ENCODE data around the gene LYRM4. TPM values are rescaled to one million over a fixed set of nuclear protein-coding genes. Genes with fewer than 3 reads are reported as not detected.

LYRM4 gene
- total RNA-seq, 1 experiment from 2014 or later = 44.3 TPM

- no peak overlapping the region for H3K27ac ChIP-seq (ENCODE audit: insufficient read length, low read depth, low read length)
- H3K4ac ChIP-seq (ENCODE audit: low read depth, low read length) = no peak overlapping the region
- no CpG with 5 or more reads among the region's 10 CpGs for WGBS (ENCODE audit: extremely low coverage, insufficient read length, low lambda C conversion rate)
- H3K23me2 ChIP-seq (ENCODE audit: insufficient read length, low read depth, low read length, poor library complexity, severe bottlenecking) = no peaks in the 10 kb centered on the region
- H2BK15ac ChIP-seq (ENCODE audit: low read depth, low read length) = no peak overlapping the region
- no peaks in the 10 kb centered on the region for H3K79me2 ChIP-seq (ENCODE audit: insufficient read depth, low read length)
- H2BK20ac ChIP-seq (ENCODE audit: low read depth, low read length, poor library complexity, severe bottlenecking) = no peak overlapping the region
- Mint-ChIP-seq H3K27me3 (ENCODE audit: low read depth) (peaks cover 7% of the 10 kb centered on the region), H3K4me3 (no peak overlapping the region), H3K9me3 (no peaks in the 10 kb centered on the region), H3K27ac (no peak overlapping the region; a peak in 1 of 7 replicates), H3K36me3 (ENCODE audit: insufficient read depth in 1 of 3, low read depth in 3 of 3) (no peaks in the 10 kb centered on the region), H3K4me1 (peaks cover 9 to 20% of the 10 kb centered on the region in 2 experiments)
- H4K91ac ChIP-seq (ENCODE audit: insufficient read length, low read depth, low read length) = no peak overlapping the region
- H3K27me3 ChIP-seq (ENCODE audit: insufficient read depth, low read length) = no peaks in the 10 kb centered on the region
- no peak overlapping the region for H3K56ac ChIP-seq (ENCODE audit: insufficient read length, low read depth, low read length)
- H2AK5ac ChIP-seq (ENCODE audit: insufficient read length, low read length) = no peak overlapping the region
- no peak overlapping the region for H2AFZ ChIP-seq (ENCODE audit: low read length)
- peak; percentile 81 for DNase-seq
- H3K18ac ChIP-seq (ENCODE audit: insufficient read length, low read depth, low read length) = no peak overlapping the region
- no peaks in the 10 kb centered on the region for H3K79me1 ChIP-seq (ENCODE audit: insufficient read depth, low read depth, low read length, poor library complexity, severe bottlenecking)
- no peak overlapping the region for H2BK12ac ChIP-seq (ENCODE audit: insufficient read length, low read depth, low read length)
- H3K9me3 ChIP-seq (ENCODE audit: control insufficient read depth, low read depth, low read length) = no peaks in the 10 kb centered on the region
- H3K9ac ChIP-seq (ENCODE audit: extremely low read depth, insufficient read length, low read length) = no peak overlapping the region
- H3T11ph ChIP-seq (ENCODE audit: low read length) = no peak overlapping the region
- H2BK120ac ChIP-seq (ENCODE audit: low read depth, low read length, poor library complexity, severe bottlenecking) = no peak overlapping the region
- peak; percentile 81 for TF ChIP-seq CTCF (conservative IDR thresholded peaks at IDR 0.05)
- H4K20me1 ChIP-seq (ENCODE audit: control insufficient read depth, insufficient read depth, insufficient read length) = no peaks in the 10 kb centered on the region
- H4K5ac ChIP-seq (ENCODE audit: insufficient read length, low read depth, low read length) = no peak overlapping the region
- no peak overlapping the region for H3K23ac ChIP-seq (ENCODE audit: insufficient read length, low read depth, low read length)
- no peak overlapping the region for H2BK5ac ChIP-seq (ENCODE audit: insufficient read length, low read length)
- no peak overlapping the region for H3K14ac ChIP-seq (ENCODE audit: insufficient read depth, low read length)
- no peak overlapping the region for H4K8ac ChIP-seq (replicated peaks; ENCODE audit: insufficient read length, low read depth, low read length)
- H3K4me1 ChIP-seq (ENCODE audit: insufficient read depth, low read length) = 0 out of 2 replicates have a peak, but pooled peaks cover 1% of the 10 kb centered on the region
- no peak overlapping the region for H3K4me2 ChIP-seq (ENCODE audit: insufficient read depth, insufficient read length, low read length)
Measured at GRCh38 chr6:5302995-5303622, 42.4 kb upstream of the LYRM4 start.

All from H9 (cell line).